Cardiac atrium fibroblast (primary cell): Measurements from ENCODE around the gene VPS26B. TPM values are rescaled to one million over a fixed set of nuclear protein-coding genes. Genes with fewer than 3 reads are reported as not detected.

Experiments
- total RNA-seq: library from RNA; depleted of rRNA; stranded (reverse); fragments of >200 nt; gene quantifications from 2 replicates; pipeline ENCODE4 v1.2.3, GENCODE V29; 2015

VPS26B gene
- 25.5 and 32.9 TPM in 2 replicates for total RNA-seq

GRCh38 chr11:134223836-134224709, at the start of gene VPS26B, which contains the start of gene NCAPD3:
Gene VPS26B, plus strand, starts transcription at chr11:134224671. Its CDS starts 452 bp downstream, at chr11:134225123.
Gene NCAPD3, minus strand, starts transcription at chr11:134223967. Its CDS starts 41 bp downstream, at chr11:134223926.

GRCh38 chr11:134253188-134253993, 28.9 kb downstream of the VPS26B start, which contains the start of the genes ACAD8 and THYN1:
Gene ACAD8, plus strand, starts transcription at chr11:134253568. Its CDS starts 33 bp downstream, at chr11:134253601.
Gene THYN1, minus strand, starts transcription at chr11:134253352. Its CDS starts 470 bp downstream, at chr11:134252882.

GRCh38 chr11:134275534-134276395, 51.3 kb downstream of the VPS26B start, which contains the start of gene GLB1L3:
Gene GLB1L3, plus strand, starts transcription at chr11:134276379. Its CDS starts 362 bp downstream, at chr11:134276741.

Other genes starting within 250 kb of the VPS26B start
- 43.1 and 53.9 TPM in 2 replicates for gene JAM3, start 155.6 kb upstream of the VPS26B start, total RNA-seq
- gene NCAPD3, start 704 bp upstream of the VPS26B start, total RNA-seq: 6.5 and 8.4 TPM in 2 replicates
- 21.5 and 22.4 TPM in 2 replicates for gene THYN1, start 28.7 kb downstream of the VPS26B start, total RNA-seq
- 13.3 and 17.5 TPM in 2 replicates for gene ACAD8, start 28.9 kb downstream of the VPS26B start, total RNA-seq
- not detected in 2 replicates for gene GLB1L3, start 51.7 kb downstream of the VPS26B start, total RNA-seq
- 2.0 TPM in 1 of 2 replicates, not detected in the other for gene GLB1L2, start 107.3 kb downstream of the VPS26B start, total RNA-seq
- gene B3GAT1, start 187.6 kb downstream of the VPS26B start, total RNA-seq: under 0.01 TPM in 1 of 2 replicates, not detected in the other